CD14-positive monocyte (primary cell): Measurements from ENCODE around the gene ENDOG. TPM values are rescaled to one million over a fixed set of nuclear protein-coding genes. Genes with fewer than 3 reads are reported as not detected.

Source experiments
- DNase-seq, 3 donors: peaks; one replicate each; pipeline ENCODE4 v3.0.0-alpha.2; 2011 to 2022
- H2AFZ ChIP-seq: 2 replicates; pipeline ENCODE4 v1.6.0; 2012; ENCODE audit warnings: mild to moderate bottlenecking, low read depth, low read length, inconsistent platforms; ENCODE audit not compliant: insufficient read depth, poor library complexity, severe bottlenecking
- H3K27ac ChIP-seq, 2 donors: 1 replicate in 1 of 2; 2 replicates in 1 of 2; pipeline ENCODE4 v1.5.1; 2012 to 2013; ENCODE audit warnings: low read length in 2 of 2, control low read depth in 1 of 2, inconsistent platforms in 1 of 2, low read depth in 1 of 2, mild to moderate bottlenecking in 1 of 2
- H3K27me3 ChIP-seq, 2 donors: one replicate each; pipeline versions ENCODE4 v1.6.0 to v1.6.1; 2011 to 2013; ENCODE audit warnings: low read length in 2 of 2; ENCODE audit not compliant: control insufficient read depth in 2 of 2, insufficient read depth in 2 of 2
- H3K36me3 ChIP-seq, 2 donors: replicated peaks in 1 of 2; 1 replicate in 1 of 2; 2 replicates in 1 of 2; pipeline versions ENCODE4 v1.5.1 to v1.6.1; 2012 to 2013; ENCODE audit warnings: low read length in 2 of 2, control low read depth in 1 of 2, inconsistent platforms in 1 of 2, mild to moderate bottlenecking in 1 of 2; ENCODE audit not compliant: insufficient read depth in 2 of 2, control insufficient read depth in 1 of 2
- H3K4me1 ChIP-seq, 2 donors: 1 replicate in 1 of 2; 2 replicates in 1 of 2; pipeline versions ENCODE4 v1.5.1 to v1.6.1; 2012 to 2013; ENCODE audit warnings: low read length in 2 of 2, control low read depth in 1 of 2, inconsistent platforms in 1 of 2, mild to moderate bottlenecking in 1 of 2, moderate library complexity in 1 of 2; ENCODE audit not compliant: insufficient read depth in 2 of 2, control insufficient read depth in 1 of 2
- H3K4me2 ChIP-seq: replicated peaks from 2 replicates; pipeline ENCODE3; 2012; ENCODE audit warnings: low read length, moderate library complexity, mild to moderate bottlenecking; ENCODE audit not compliant: poor library complexity, severe bottlenecking; ENCODE audit errors: extremely low read depth
- H3K4me3 ChIP-seq, 3 experiments: fragments of 200-600 bp in 1 of 3; sonication (generic) in 1 of 3; replicated peaks in 1 of 3; 1 replicate in 2 of 3; 2 replicates in 1 of 3; pipeline ENCODE4 v1.5.1; 2011 to 2013; ENCODE audit warnings: low read length in 3 of 3, mild to moderate bottlenecking in 3 of 3, control low read depth in 2 of 3, low read depth in 2 of 3, inconsistent platforms in 1 of 3, moderate library complexity in 1 of 3
- H3K79me2 ChIP-seq: 2 replicates; pipeline ENCODE4 v1.6.0; 2012; ENCODE audit warnings: mild to moderate bottlenecking, control low read depth, inconsistent platforms, low read length, moderate library complexity; ENCODE audit not compliant: insufficient read depth
- H3K9ac ChIP-seq: 2 replicates; pipeline ENCODE4 v1.6.0; 2017; ENCODE audit warnings: low read length, mild to moderate bottlenecking; ENCODE audit not compliant: insufficient read depth, poor library complexity, severe bottlenecking
- H3K9me3 ChIP-seq, 2 donors: replicated peaks in 1 of 2; 1 replicate in 1 of 2; 2 replicates in 1 of 2; pipeline versions ENCODE4 v1.5.1 to v1.6.1; 2012 to 2013; ENCODE audit warnings: low read length in 2 of 2, control low read depth in 1 of 2; ENCODE audit not compliant: control insufficient read depth in 1 of 2, insufficient read depth in 1 of 2
- H4K20me1 ChIP-seq: 2 replicates; pipeline ENCODE4 v1.6.0; 2012; ENCODE audit warnings: mild to moderate bottlenecking, low read length, control low read depth, moderate library complexity; ENCODE audit not compliant: insufficient read depth
- H3K27ac Mint-ChIP-seq, 7 donors: one replicate each; pipeline ENCODE4 v1.8.0; 2020; ENCODE audit warnings: mild to moderate bottlenecking in 7 of 7, mixed read lengths in 7 of 7, moderate library complexity in 6 of 7, inconsistent platforms in 2 of 7
- H3K27me3 Mint-ChIP-seq, 3 donors: one replicate each; pipeline ENCODE4 v1.8.0; 2021 to 2022; ENCODE audit warnings: low read depth in 3 of 3, mild to moderate bottlenecking in 3 of 3, mixed read lengths in 3 of 3, moderate library complexity in 3 of 3, inconsistent platforms in 1 of 3
- H3K36me3 Mint-ChIP-seq, 2 donors: one replicate each; pipeline ENCODE4 v1.8.0; 2020; ENCODE audit warnings: mixed read lengths in 2 of 2, inconsistent platforms in 1 of 2, mild to moderate bottlenecking in 1 of 2
- H3K4me1 Mint-ChIP-seq: one replicate; pipeline ENCODE4 v1.8.0; 2020; ENCODE audit warnings: mild to moderate bottlenecking, mixed read lengths
- H3K4me3 Mint-ChIP-seq, 2 donors: one replicate each; pipeline ENCODE4 v1.8.0; 2020; ENCODE audit warnings: mild to moderate bottlenecking in 2 of 2, mixed read lengths in 2 of 2, moderate library complexity in 1 of 2
- H3K9me3 Mint-ChIP-seq, 7 donors: one replicate each; pipeline ENCODE4 v1.8.0; 2020 to 2022; ENCODE audit warnings: mixed read lengths in 7 of 7, mild to moderate bottlenecking in 6 of 7, moderate library complexity in 6 of 7, inconsistent platforms in 2 of 7
- WGBS: methylation state at CpG from one replicate; pipeline ENCODE4 v1.1.5; 2013; ENCODE audit warnings: missing lambda C conversion rate; ENCODE audit not compliant: insufficient coverage; 5-methylcytosine and 5-hydroxymethylcytosine counted together
- intact Hi-C, 2 donors: fragments of 100-400 bp; cut with micrococcal nuclease; formaldehyde crosslinking; loops; one replicate each; pipeline versions ENCODE4 v1.15.0 to v1.15.1; 2023
- polyA plus RNA-seq, 3 donors: library from polyadenylated mRNA; depleted of rRNA in 1 of 3; unstranded in 2 of 3; stranded (reverse) in 1 of 3; fragments of 300-500 nt in 2 of 3; fragments of >200 nt in 1 of 3; fragmentation: Illumina TruSeq in 2 of 3; gene quantifications; 1 replicate in 2 of 3; 2 replicates in 1 of 3; pipeline ENCODE4 v1.2.3, GENCODE V29; 2012 to 2021
- TF ChIP-seq, protein P1 (sequence below): fragments of 200-600 bp; IDR thresholded peaks from one replicate; pipeline ENCODE4 v1.8.0; 2022; ENCODE audit warnings: antibody characterized with exemption, mild to moderate bottlenecking

Gene ENDOG
- polyA plus RNA-seq, 3 donors, result 7.2 to 24.6 (median 13.0) TPM

DNA sequence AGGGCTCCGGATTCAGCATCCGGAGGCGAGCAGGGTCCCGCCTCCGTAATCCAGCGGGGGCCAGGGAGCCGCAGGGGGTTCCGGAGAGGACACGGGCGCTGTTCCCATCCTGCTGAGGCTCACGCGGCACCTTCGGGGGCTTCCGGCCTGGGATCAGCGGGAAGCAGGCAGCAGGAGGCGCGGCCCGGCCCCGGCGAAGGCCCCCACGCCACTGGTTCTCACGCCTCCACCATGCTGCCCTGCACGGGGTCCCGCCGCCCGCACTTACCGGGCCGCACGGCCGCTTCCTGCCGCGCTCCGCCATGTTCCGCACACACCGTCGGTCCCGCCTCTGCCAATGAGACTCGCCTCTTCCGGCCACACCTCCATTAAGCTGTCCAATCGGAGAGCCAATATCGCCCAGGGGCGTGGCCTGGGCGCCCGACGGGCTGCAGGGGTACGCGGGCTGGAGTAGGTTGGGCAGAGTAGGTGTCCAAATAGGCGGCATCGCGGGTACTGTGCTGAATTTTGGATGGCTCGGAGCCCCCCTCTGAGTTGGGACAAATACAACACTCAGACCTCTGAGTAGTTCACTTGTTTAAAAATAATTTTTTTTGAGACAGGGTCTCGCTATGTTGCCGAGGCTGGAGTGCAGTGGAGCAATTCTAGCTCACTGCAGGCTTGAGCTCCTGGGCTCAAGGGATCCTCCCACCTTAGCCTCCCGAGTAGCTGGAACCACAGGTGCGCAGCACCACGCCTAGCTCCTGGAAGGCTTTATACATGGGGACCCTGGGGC is 11.4 kb downstream of the ENDOG start, which contains the start of gene SPOUT1:
TSS of gene SPOUT1 (minus strand) at position 318 of the 775 bp plus-strand sequence. CDS start at position 304, 14 bp downstream.
- Histone ChIP-seq H2AFZ (peak within 1 kb of the TSS; percentile 99), H3K9ac (peak within 1 kb of the TSS; percentile 86), H3K79me2 (peaks cover 12% of the 10 kb centered on the region), H3K4me3 (peak within 1 kb of the TSS; percentile 81 to 97 (median 82)), H3K4me1 (peaks cover 15 to 22% of the 10 kb centered on the region in 2 donors), H3K36me3 (peaks cover 24 to 31% of the 10 kb centered on the region in 2 donors), H3K27ac (peak within 1 kb of the TSS in 1 of 2 donors; percentile 82), H3K4me2 (peak within 1 kb of the TSS; percentile 87), H3K27me3 (no peaks in the 10 kb centered on the region), H3K9me3 (no peaks in the 10 kb centered on the region), H4K20me1 (no peaks in the 10 kb centered on the region)
- intact Hi-C loops, result no loop called here
- H3K27me3 Mint-ChIP-seq, result peaks cover 0 to 4% (median 0%) of the 10 kb centered on the region in 3 donors
- WGBS, result under 1% methylated on average over 50 of the region's 56 CpGs
- peaks cover 24 to 35% of the 10 kb centered on the region in 2 donors for H3K36me3 Mint-ChIP-seq
- H3K4me3 Mint-ChIP-seq, result peak within 1 kb of the TSS; percentile 84 to 91
- TF ChIP-seq, protein P1, sequence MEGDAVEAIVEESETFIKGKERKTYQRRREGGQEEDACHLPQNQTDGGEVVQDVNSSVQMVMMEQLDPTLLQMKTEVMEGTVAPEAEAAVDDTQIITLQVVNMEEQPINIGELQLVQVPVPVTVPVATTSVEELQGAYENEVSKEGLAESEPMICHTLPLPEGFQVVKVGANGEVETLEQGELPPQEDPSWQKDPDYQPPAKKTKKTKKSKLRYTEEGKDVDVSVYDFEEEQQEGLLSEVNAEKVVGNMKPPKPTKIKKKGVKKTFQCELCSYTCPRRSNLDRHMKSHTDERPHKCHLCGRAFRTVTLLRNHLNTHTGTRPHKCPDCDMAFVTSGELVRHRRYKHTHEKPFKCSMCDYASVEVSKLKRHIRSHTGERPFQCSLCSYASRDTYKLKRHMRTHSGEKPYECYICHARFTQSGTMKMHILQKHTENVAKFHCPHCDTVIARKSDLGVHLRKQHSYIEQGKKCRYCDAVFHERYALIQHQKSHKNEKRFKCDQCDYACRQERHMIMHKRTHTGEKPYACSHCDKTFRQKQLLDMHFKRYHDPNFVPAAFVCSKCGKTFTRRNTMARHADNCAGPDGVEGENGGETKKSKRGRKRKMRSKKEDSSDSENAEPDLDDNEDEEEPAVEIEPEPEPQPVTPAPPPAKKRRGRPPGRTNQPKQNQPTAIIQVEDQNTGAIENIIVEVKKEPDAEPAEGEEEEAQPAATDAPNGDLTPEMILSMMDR, result no peak
- peak; percentile 88 to 91 (median 88) for DNase-seq
- peak within 1 kb of the TSS; percentile 10 to 93 (median 83) for H3K27ac Mint-ChIP-seq
- H3K4me1 Mint-ChIP-seq, result peaks cover 15% of the 10 kb centered on the region
- no peaks in the 10 kb centered on the region for H3K9me3 Mint-ChIP-seq

DNA sequence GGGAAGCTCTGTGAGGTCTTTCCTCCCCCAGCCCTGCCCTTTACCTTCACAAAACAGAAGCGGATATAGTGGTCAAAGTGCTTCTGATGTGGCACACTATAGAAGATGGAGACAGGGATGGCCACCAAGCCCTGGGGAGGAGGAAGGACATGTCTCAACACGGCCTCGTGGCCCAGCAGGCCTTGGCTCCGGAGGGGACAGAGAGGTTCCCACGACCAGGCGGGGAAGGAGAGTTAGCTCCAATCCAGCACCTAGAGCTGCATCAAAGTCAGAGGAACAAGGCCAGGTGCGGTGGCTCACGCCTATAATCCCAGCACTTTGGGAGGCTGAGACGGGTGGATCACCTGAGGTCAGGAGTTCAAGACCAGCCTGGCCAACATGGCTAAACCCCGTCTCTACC is 15.4 kb downstream of the ENDOG start:
- Histone ChIP-seq H3K27ac (no peak overlapping the region), H3K9me3 (no peaks in the 10 kb centered on the region), H3K4me3 (no peak overlapping the region), H3K4me2 (no peak overlapping the region), H3K36me3 (no peaks in the 10 kb centered on the region), H4K20me1 (no peaks in the 10 kb centered on the region), H2AFZ (no peak overlapping the region), H3K79me2 (peaks cover 8% of the 10 kb centered on the region), H3K27me3 (no peaks in the 10 kb centered on the region), H3K4me1 (peaks cover 12 to 16% of the 10 kb centered on the region in 2 donors), H3K9ac (no peak overlapping the region)
- TF ChIP-seq, protein P1, result no peak
- Mint-ChIP-seq H3K4me3 (no peak overlapping the region), H3K9me3 (no peaks in the 10 kb centered on the region), H3K27ac (no peak overlapping the region), H3K36me3 (peaks cover 2 to 20% of the 10 kb centered on the region in 2 donors), H3K4me1 (peaks cover 10% of the 10 kb centered on the region), H3K27me3 (peaks cover 0 to 4% (median 0%) of the 10 kb centered on the region in 3 donors)
- intact Hi-C loops, result no loop called here
- 100% methylated on average over 8 of the region's 10 CpGs for WGBS
- no peak for DNase-seq
